NCI-H2196 (cell line): ENCODE measurements around the gene SMYD3.
A peak's percentile ranks its signal among the peaks of the same experiment; 100 is the strongest.

Experiments
- DNase-seq: peaks from one replicate; lab custom pipeline; 2025; ENCODE audit not compliant: unreplicated experiment; lab: John Stamatoyannopoulos, UW

The SMYD3 gene

DNA sequence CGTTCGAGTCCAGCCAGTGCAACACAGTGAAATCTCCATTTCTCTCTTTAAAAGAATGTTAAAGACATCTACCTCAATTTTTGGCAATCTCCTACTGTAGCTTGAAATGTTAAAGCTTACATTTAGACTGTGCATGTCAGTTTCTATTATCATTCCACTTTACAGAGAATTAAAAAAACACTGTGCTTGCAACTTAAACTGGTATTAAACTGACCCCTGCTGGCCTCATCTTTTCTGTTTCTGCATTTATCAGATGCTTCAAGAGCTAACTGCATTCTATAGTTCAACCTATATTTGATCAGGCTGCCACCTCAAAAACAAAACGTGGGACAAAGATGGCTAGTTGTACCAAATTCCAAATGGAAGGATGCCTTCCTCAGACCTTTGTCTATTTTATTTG lies 226.5 kb downstream of the SMYD3 start:
- DNase-seq, result peak; percentile 3

DNA sequence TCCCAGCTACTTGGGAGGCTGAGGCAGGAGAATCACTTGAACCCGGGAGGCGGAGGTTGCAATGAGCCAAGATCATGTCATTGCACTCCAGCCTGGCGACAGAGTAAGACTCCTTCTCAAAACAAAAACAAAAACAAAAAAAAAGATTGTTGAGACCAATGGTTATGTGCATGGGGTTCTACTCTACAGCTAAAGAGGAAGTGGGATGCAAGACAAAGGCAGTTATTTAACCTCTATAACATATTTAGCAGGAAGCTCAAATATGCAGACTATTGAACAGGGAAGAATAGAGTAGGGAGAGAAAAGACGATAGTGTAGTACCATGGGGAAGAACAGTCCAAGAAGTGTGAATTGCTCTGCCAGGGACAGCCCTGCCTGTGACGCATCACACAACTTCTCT lies 227.7 kb downstream of the SMYD3 start:
- DNase-seq, result no peak

GRCh38 chr1:246278371-246278770 lies 228.7 kb downstream of the SMYD3 start:
- DNase-seq, result no peak

- DNase-seq, result no peak
These were observed 232.0 kb downstream of the SMYD3 start for GRCh38 chr1:246275036-246275435.

DNA sequence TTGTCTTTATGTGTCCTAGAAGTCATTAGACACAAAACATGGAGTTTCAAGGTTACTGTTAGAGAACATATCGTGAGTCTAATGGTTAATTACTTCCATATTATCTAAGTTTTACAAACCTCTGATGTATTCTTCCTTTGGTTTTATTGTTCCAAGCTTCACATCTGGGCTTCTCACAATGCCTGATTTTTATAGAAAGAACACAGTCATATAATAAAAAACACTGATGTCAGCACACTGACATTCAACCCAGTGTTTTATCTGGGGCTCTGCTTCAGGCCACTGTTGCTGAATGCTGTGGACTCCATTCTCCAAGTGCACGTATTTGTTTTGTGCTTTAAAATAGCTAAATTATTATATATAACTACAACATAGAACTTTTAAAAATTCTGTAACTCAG lies 232.9 kb downstream of the SMYD3 start:
- DNase-seq, result no peak

- no peak for DNase-seq
These were observed 235.6 kb downstream of the SMYD3 start for GRCh38 chr1:246271516-246271915.

DNA sequence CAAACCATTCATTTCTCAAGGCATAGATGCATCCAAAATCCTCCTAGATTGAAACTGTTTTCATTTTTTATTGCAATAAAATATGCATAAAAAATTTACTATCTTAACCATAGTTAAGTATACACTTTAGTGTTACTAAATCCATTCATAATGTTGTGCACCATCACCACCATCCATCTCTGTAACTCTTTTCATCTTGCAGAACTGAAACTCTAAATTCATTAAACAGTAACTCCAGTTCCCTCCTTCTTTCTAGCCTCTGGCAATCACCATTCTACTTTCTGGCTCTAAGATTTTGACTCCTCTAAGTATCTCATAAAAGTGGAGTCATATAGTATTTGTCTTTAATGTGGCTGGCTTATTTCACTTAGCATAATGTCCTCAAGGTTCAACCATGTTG lies 236.8 kb downstream of the SMYD3 start:
- DNase-seq, result no peak

- DNase-seq, result no peak
These were observed 237.6 kb downstream of the SMYD3 start for GRCh38 chr1:246269466-246269865.

DNA sequence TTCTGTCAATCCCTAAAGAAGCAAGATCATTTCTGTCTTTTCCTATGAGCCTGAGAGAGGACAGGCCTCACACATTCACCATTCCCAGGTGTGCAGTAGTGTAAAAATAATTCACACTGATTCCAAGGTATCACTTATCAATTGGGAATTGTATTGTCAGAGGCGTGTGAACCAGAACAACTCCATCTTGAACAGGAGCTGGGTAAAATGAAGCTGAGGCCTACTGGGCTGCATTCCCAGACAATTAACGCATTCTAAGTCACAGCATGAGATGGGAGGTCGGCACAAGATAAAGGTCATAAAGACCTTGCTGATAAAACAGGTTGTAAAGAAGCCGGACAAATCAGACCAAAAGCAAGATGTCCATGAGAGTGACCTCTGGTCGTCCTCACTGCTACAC lies 239.2 kb downstream of the SMYD3 start:
- no peak for DNase-seq

DNA sequence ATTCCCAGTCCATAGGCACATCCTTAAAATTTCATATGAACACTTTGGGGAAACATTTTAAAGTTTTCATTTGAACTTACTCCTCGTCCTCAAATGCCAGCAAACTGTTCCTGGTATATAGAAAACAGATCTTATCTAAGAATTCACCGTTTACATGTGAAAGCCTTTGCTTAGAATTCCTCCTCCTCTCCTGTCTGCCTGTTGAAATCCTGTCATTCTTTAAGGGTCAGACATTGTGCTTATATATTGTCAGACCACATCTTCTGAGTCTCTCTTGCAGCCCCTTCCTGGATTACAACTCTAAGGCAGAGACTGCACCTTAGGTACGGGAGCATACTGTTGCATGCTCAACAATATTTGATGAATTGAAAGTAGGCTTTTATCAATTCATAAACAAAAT lies 239.7 kb downstream of the SMYD3 start:
- no peak for DNase-seq

- DNase-seq, result no peak
These were observed 241.6 kb downstream of the SMYD3 start for GRCh38 chr1:246265481-246265880.

DNA sequence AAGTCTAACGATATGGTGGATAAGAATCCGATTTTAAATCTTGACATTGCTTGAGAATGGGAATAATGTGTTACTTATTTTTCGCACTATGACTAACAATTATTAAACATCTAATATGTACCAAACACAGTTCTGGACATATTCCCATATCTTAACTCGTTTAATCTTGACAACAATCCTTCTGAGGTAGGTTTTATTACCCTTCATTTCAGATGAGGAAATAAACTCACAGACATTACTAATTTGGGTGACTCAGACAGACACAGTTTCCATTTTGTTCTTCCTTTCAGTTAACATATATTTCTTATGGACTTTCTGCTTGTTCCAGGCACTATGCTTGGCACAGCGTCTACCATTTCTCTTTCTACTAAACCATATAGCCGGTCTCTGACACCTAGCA lies 244.8 kb downstream of the SMYD3 start:
- no peak for DNase-seq

GRCh38 chr1:246261639-246262038 lies 245.4 kb downstream of the SMYD3 start:
- DNase-seq, result no peak

- DNase-seq, result no peak
These were observed 248.8 kb downstream of the SMYD3 start for GRCh38 chr1:246258250-246258649.

GRCh38 chr1:246255773-246256172 lies 251.3 kb downstream of the SMYD3 start:
- no peak for DNase-seq

GRCh38 chr1:246254854-246255253 lies 252.2 kb downstream of the SMYD3 start:
- DNase-seq, result no peak

DNA sequence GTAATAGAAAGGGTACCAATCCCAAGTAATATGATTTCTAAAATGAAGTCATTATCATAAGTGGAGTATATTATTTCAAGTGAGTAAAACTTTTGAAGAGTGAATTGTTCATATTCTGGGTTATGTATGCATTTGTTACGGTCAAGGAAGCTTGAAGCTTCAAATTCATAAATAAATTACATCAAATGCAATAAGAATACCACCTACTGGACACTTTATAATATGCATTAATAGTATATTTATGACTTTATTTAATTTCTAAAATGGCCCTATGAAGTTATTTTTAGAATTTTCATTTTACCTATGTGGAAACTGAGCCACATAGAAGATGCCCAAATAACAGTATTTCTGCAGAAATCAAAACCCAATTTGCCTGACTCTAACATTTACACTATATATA lies 260.6 kb downstream of the SMYD3 start:
- DNase-seq, result no peak

GRCh38 chr1:246245541-246245940 lies 261.5 kb downstream of the SMYD3 start:
- DNase-seq, result no peak

DNA sequence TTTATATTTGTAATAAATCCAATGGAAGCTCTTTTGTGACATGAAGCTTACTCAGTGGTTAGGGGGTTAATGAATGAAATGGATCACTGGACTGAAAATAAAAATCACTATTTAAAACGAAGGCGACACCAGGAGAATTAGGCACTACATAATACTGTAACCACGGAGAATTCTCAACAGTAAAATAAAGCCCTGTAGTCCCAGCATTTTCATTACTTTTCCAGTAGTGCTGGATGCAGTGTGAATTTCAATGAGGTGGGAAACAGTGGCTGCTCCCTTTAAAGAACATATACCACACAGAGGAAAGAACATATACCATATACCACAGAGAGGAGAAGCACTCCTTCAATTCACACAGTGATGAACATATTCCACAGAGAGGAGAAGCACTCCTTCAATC lies 275.0 kb downstream of the SMYD3 start:
- no peak for DNase-seq

DNA sequence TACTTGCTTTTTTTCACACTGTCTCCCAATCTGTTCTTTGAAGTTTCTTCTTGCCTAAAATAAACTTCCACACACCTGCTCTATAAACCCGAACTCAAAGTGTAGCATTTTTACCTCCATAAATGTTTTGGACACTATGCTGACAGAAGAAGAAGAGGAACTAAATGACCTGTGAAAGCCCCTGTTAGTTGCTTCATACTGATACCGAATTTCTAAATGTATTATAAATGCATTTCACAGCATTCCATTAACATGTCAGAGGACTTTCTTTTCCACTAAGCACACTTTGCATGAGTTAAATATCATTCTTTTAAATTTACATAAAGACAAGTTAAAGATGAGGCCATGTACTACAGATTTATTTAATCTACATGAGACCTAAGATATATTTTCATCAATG lies 281.0 kb downstream of the SMYD3 start:
- DNase-seq, result no peak

GRCh38 chr1:246221485-246222255 lies 285.4 kb downstream of the SMYD3 start:
- no peak for DNase-seq

GRCh38 chr1:246220495-246221065 lies 286.5 kb downstream of the SMYD3 start:
- DNase-seq, result no peak

DNA sequence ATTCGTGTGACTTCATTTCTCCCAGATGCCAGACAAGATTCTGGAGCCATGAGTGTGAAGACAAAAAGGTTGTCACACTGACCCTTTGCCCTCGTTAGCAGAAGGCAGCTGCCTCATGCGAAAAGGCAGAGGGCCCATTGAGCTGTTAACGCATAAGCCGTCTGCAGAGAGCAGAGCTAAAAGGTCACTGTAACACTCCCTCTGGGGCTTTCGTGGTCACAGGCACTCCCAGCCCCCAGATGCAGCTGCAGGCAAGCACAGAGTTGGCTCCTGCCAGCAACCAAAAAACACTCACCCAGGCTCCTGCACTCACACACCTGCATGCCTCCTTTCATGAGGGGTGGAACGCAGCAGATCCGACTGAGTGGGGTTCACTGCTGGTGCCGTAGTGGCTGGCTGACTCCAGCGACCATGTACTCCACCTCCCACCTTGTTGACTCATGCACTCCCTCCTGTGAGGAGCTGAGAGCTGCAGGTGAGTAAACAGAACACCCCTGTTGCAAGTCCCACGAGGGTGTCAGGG lies 287.5 kb downstream of the SMYD3 start:
- peak; percentile 62 for DNase-seq
